Measurements from ENCODE around the gene DMD.

Gene DMD

GRCh38 chrX:31201503-31201902 is 2009.8 kb downstream of the DMD start:
- no peak for DNase-seq

DNA sequence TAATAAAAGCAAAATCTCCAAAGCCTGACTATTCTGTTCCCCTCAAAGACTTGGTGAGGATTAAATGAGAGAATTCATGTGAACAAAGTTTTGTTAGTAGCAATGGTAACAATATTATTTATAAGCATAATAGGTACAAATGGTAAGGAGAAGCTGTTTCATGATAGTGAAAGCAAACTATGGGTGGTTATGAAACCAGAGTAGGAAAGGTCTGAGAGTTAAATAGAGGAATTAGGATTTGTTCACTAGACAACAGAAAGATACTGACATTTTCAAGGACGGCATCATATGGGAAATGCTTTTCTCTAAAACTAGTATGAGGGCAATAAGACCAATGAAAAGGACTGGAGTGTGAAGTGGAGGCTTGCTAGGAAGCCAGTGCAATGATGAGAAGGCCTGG is 2010.9 kb downstream of the DMD start:
- no peak for DNase-seq

DNA sequence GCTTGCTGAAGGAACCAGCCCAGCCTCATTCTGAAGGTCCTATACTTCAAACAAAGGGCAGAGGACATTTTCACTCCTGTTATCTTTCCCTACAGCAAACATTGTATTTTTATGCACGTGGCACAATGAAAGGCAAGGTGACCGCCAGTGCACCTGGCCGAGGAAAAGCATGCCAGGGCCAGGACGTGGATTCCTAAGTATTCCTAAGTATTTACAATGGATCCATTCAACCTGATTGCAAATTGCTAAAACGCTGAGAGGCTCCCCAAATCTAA is 2011.6 kb downstream of the DMD start:
- no peak for DNase-seq

- no peak for DNase-seq
Observed at GRCh38 chrX:31199056-31199839, 2012.1 kb downstream of the DMD start.

GRCh38 chrX:31190221-31190975 is 2021.0 kb downstream of the DMD start:
- no peak for DNase-seq

- no peak for DNase-seq
Observed at GRCh38 chrX:31186693-31187338, 2024.5 kb downstream of the DMD start.

- DNase-seq: no peak
Observed at GRCh38 chrX:31185884-31186283, 2025.5 kb downstream of the DMD start.

- DNase-seq: no peak
Observed at GRCh38 chrX:31181377-31182000, 2029.9 kb downstream of the DMD start.

DNA sequence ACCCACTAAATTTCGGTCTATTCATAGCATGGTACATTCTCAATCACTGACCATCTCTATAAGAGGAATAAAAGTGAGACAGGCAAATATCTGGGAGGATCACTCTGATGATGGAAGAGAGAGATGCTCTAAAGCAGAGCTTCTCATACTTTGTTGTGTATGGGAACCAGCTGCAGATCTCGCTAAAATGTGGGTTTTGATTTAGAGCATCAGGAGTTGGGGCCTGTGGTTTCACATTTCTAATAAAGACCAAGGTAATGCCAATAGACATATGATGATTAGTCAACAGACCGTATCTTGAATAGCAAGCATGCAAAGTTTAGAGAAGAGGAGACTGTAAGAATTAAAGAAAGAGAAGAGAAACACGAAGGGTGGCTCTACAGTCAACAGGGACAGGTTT is 2032.1 kb downstream of the DMD start:
- DNase-seq: no peak

DNA sequence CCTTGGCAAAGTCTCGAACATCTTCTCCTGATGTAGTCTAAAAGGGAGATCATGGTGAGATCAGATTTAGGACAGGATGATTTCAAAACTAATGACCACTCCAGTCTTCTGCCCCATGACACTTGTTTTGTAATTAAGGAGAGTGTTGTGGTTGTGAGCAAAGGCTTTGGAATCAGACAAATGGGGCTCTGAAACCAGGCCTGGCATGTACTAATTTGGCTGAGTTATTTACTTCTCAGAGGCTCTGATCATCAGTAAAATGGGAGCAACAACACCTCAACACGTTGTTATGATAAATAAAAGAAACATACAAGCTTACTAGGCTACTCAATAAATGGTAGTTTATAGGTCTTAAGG is 2032.6 kb downstream of the DMD start:
- DNase-seq: no peak

- no peak for DNase-seq
Observed at GRCh38 chrX:31178064-31178768, 2033.1 kb downstream of the DMD start.

DNA sequence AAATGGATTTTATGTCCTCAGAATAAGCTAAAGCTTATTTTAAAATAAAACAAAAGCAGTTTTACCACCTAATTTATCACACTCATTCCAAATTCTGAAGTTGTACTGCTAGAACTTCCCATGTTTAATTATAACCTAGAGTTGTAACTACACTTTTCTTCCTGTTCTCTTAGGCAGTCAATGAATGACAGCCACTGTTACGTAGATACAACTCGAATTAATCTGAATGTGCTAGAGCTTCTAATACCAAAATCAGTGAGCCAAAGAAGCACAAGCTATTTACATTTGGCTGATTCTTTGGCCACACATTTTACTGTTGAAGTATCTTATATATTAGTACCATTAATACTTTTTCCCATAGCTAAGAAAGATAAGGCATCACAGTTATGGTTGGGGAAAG is 2040.6 kb downstream of the DMD start:
- DNase-seq: no peak

GRCh38 chrX:31168551-31168950 is 2042.8 kb downstream of the DMD start:
- no peak for DNase-seq

DNA sequence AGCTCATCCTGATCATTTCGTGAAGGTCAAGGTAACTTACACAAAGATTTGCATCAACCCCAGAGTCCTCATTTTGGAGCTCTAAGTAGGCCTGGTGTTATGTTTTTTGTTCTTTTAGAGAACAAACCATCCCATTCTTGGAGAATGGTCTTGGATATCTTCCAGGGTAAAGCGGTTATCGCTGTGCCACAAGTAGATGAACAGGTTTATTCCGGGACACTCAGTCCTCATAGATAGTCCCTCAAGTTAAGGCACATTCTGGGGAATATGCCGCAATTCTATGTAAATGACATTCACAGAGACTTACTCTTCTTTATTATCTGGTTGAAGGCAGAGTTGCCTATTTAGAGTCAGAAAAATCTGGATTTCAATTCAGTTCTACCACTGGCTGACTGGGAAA is 2044.5 kb downstream of the DMD start:
- no peak for DNase-seq

DNA sequence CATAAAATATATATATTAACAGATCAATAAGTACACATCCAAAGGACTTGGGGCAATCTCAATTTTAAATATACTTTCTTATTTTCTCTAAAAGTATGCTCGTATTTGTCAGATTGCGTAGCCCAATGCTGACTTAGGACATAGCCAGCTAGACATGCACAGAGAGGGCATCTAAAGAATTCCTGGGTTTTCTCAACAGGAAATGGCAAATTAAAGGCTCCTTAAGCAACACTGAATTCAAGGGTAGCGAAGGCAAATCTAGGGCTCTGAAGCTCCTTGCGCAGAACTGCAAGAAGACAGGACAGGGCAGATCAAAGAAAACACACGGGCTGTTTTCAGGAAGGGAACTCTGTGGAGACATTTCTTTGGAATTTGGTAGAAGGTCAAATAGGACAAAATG is 2044.9 kb downstream of the DMD start:
- DNase-seq: no peak

DNA sequence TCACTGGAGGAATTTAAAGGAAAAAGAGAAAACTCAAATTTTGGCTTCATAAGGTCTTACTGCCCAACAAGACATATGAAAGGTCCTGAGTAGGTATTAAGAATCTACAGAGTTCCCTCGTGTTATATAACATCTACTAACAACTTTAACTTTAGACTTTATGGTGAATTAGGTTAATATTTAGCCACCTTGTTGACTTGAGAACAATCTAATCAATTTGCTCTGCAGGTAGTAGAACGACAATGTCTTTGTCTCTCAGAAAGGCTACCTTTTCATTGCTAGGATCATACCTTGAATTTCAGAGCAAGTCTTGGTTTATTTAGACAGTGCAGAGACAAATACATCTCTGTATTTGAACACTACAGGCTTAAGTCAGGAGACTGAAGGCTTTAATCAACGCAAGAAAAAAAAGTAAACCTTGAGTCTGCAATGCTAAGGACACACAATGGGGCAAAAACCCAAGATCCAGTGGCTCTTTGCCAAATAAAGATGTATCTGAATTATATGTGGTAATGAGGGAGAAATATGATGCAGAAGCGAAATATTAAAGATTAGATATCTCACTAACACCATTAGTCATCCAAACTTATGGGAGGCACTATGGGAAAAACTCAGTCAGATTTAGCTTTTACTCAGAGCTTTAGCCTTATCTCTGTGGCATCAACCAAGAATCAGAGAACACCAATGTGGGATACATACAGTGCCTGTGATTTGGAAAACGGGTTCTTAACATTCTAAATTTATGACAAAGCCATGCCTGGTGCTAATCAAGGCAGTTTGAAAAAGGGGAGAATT is 2045.9 kb downstream of the DMD start:
- no peak for DNase-seq

DNA sequence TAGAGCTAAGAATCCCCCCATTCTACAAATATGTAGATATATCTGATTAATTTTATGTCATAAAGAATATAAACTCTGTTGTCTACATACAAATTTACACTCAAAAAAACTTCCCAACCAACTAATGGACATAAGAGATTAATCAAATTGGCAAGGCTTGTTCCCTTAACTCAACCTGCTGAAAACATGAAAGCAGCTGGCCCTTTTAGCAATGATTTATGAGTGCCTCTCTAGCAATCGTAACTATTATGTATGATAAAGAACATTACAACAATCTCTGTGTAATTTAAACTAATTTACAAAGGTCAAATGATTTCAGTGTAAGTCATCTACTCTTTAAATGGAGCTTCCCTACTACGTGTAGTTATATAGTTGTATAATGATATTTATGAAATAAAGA is 2056.4 kb downstream of the DMD start:
- DNase-seq: no peak

GRCh38 chrX:31153475-31154047 is 2057.8 kb downstream of the DMD start:
- no peak for DNase-seq

- no peak for DNase-seq
Observed at GRCh38 chrX:31147175-31147574, 2064.2 kb downstream of the DMD start.

- no peak for DNase-seq
Observed at GRCh38 chrX:31139961-31140360, 2071.4 kb downstream of the DMD start.

DNA sequence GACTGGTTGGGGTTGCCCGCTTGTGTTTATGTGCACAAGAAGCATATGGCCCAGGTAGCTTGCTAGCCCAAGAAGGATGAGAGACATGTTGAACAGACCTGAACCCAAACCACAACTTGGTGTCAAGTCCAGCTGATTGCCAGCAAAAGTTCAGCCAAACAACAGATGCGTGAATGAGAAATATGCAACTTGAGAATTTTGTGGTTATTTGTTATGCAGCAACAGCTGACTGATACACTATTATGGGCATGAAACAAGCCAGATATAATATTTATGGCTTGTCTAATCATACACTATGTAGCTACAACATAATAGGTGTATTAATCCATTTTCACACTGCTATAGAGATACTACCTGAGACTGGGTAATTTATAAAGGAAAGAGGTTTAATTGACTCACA is 2073.2 kb downstream of the DMD start:
- DNase-seq: no peak

GRCh38 chrX:31136144-31136611 is 2075.2 kb downstream of the DMD start:
- no peak for DNase-seq
